Osteocyte (in vitro differentiated cells): ENCODE results near the gene CDC42EP3. TPM values are rescaled to one million over a fixed set of nuclear protein-coding genes. Genes with fewer than 3 reads are reported as not detected.

Experiments used
- DNase-seq: peaks from one replicate; pipeline ENCODE4 v3.0.0; 2021; ENCODE audit warnings: mixed read lengths; ENCODE audit not compliant: unreplicated experiment; ENCODE audit errors: extremely low spot score
- H3K27ac Mint-ChIP-seq: one replicate; pipeline ENCODE4 v1.8.0; 2021; ENCODE audit warnings: mild to moderate bottlenecking, mixed read lengths; ENCODE audit not compliant: unreplicated experiment
- H3K27me3 Mint-ChIP-seq: one replicate; pipeline ENCODE4 v1.8.0; 2021; ENCODE audit warnings: mixed read lengths; ENCODE audit not compliant: unreplicated experiment
- H3K36me3 Mint-ChIP-seq: one replicate; pipeline ENCODE4 v1.8.0; 2021; ENCODE audit warnings: mixed read lengths; ENCODE audit not compliant: unreplicated experiment
- H3K4me1 Mint-ChIP-seq: one replicate; pipeline ENCODE4 v1.8.0; 2021; ENCODE audit warnings: mixed read lengths; ENCODE audit not compliant: unreplicated experiment
- H3K4me3 Mint-ChIP-seq: one replicate; pipeline ENCODE4 v1.8.0; 2021; ENCODE audit warnings: mild to moderate bottlenecking, moderate library complexity, mixed read lengths; ENCODE audit not compliant: unreplicated experiment
- H3K9me3 Mint-ChIP-seq: one replicate; pipeline ENCODE4 v1.8.0; 2021; ENCODE audit warnings: mixed read lengths; ENCODE audit not compliant: unreplicated experiment
- total RNA-seq: library from RNA; stranded (reverse); gene quantifications from 2 replicates; pipeline ENCODE4 v1.2.1, GENCODE V29; 2021
- TF ChIP-seq, protein P1 (sequence below): fragments of 200-600 bp; sonication (generic); IDR thresholded peaks from 2 replicates; pipeline ENCODE4 v1.5.0; 2021; ENCODE audit warnings: antibody characterized with exemption, mild to moderate bottlenecking, moderate library complexity

Gene CDC42EP3
- total RNA-seq, 1 donor from 2014 or later, result 46.2 TPM

DNA sequence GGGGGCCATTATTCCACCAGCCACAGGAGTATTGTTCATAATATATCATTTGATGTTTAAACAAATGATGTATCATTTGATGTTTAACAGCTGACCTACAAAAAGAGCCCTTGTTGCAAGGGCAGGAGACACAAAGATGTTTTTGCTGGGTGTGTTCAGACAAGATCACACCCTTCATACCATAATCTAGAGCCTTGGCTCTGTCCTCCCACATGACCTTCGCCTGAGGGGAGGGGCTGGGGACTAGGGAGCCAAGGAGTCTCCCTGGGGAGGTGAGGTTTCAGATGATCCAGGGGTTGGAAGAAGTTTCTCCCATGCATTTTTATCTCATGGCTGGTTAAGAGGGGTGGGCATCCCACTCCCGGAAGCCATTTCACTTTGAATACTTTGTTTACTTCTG, 33.5 kb downstream of the CDC42EP3 start:
- Mint-ChIP-seq H3K4me3 (no peak overlapping the region), H3K4me1 (peaks cover 38% of the 10 kb centered on the region), H3K9me3 (no peaks in the 10 kb centered on the region), H3K36me3 (peaks cover 10% of the 10 kb centered on the region), H3K27me3 (no peaks in the 10 kb centered on the region), H3K27ac (no peak overlapping the region)
- TF ChIP-seq, protein P1, sequence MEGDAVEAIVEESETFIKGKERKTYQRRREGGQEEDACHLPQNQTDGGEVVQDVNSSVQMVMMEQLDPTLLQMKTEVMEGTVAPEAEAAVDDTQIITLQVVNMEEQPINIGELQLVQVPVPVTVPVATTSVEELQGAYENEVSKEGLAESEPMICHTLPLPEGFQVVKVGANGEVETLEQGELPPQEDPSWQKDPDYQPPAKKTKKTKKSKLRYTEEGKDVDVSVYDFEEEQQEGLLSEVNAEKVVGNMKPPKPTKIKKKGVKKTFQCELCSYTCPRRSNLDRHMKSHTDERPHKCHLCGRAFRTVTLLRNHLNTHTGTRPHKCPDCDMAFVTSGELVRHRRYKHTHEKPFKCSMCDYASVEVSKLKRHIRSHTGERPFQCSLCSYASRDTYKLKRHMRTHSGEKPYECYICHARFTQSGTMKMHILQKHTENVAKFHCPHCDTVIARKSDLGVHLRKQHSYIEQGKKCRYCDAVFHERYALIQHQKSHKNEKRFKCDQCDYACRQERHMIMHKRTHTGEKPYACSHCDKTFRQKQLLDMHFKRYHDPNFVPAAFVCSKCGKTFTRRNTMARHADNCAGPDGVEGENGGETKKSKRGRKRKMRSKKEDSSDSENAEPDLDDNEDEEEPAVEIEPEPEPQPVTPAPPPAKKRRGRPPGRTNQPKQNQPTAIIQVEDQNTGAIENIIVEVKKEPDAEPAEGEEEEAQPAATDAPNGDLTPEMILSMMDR, result no peak
- DNase-seq, result no peak

DNA sequence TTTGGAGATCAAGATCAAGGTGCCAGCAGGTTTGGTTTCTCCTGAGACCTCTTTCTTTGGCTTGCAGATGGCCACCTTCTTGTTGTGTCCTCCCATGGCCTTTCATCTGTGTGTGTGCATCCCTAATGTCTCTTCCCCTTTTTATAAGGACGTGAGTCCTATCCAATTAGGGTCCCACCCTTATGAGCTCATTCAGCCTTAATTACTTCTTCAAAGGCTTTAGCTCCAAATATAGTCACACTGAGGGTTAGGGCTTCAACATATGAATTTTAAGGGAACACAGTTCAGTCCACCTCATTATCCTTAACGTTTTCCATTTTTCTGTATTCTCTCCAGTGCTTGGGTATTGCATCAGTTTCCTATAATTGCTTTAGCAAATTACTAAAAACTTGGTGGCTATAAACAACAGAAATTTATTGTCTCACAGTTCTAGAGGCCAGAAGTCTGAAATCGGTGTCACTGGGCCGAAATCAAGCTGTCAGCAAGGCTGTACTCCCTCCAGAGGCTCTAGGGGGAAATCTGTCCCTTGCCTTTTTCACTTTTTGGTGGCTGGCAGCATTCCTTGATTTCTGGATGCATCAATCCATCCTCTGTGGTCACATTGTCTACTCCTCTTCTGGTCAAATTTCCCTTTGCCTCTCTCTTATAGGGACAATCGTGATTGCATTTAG, 34.1 kb downstream of the CDC42EP3 start:
- no peak overlapping the region for H3K4me3 Mint-ChIP-seq
- H3K9me3 Mint-ChIP-seq, result no peaks in the 10 kb centered on the region
- H3K4me1 Mint-ChIP-seq, result peaks cover 36% of the 10 kb centered on the region
- H3K27me3 Mint-ChIP-seq, result no peaks in the 10 kb centered on the region
- H3K27ac Mint-ChIP-seq, result no peak overlapping the region
- DNase-seq, result no peak
- peaks cover 6% of the 10 kb centered on the region for H3K36me3 Mint-ChIP-seq
- TF ChIP-seq, protein P1, result peak; percentile 19

DNA sequence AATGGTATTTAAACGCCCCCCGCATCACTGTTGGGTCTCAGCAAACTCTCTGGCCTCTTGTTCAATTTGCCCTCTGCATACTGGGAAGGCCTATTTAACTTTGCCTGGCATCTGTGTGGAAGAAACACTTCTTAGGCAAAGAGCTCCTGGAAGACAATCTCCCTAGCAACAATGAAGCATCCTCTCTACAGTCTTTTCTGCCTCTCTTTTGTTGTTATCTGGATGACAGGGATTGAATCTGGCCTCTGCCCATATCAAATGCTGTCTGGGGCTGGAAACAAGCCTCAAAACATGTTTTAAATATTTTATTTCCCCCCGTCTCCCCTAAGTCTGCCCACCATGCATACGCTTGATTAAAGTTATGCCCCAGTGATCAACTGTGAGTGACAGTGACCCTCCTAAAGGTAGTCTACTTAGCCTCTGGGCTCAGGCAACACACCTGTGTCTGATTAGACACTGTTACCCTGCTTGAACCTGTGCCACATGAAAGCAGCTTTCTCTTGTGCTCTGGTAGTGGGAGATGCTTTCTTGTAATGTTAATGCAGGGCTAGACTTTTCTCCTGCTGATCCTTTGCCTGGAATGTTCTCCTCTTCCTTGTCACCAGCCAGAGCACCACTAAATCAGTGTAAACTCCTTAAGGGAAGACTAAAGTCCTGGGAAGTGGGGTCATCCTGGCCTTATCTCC, 34.9 kb downstream of the CDC42EP3 start:
- H3K4me1 Mint-ChIP-seq, result peaks cover 30% of the 10 kb centered on the region
- H3K27ac Mint-ChIP-seq, result no peak overlapping the region
- no peaks in the 10 kb centered on the region for H3K27me3 Mint-ChIP-seq

DNA sequence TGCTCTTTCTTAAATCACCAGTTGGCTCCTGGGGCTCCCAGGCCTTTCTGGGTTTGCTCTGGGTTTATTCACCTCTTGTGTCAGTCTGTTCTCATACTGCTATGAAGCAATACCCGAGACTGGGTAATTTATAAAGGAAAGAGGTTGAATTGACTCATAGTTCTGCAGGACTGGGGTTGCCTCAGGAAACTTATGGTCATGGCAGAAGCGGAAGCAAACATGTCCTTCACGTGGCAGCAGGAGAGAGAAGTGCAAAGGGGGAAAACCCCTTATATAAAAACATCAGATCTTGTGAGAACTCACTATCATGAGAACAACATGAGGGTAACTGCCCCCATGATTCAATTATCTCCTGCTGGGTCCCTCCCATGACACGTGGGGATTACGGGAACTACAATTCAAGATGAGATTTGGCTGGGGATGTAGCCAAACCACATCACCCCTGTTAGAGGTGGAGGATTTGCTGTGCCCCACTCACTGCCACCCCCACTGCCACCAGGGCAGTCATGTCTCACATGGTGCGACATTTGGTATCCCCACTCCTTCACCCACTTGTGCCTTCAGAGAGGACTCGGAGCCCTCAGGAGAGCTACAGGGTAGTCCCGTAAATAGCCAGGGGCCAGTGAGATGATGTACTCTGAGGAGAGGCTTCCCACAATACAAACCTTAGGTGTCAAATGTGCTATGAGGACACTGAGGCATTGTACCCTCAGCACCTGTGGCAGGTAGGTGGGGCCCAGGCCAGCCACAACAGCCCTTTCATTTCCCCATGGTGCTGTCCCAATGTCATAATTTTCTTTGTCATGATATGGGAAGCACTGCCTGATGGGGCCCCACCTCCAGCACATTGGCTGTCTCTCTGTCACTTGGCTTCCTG, 35.7 kb downstream of the CDC42EP3 start:
- Mint-ChIP-seq H3K9me3 (no peaks in the 10 kb centered on the region), H3K27ac (no peak overlapping the region), H3K36me3 (no peaks in the 10 kb centered on the region), H3K4me1 (peaks cover 27% of the 10 kb centered on the region), H3K27me3 (no peaks in the 10 kb centered on the region), H3K4me3 (no peak overlapping the region)
- no peak for DNase-seq
- TF ChIP-seq, protein P1, result no peak

More for the DNA sequence above, 34.9 kb downstream of the CDC42EP3 start:
- TF ChIP-seq, protein P1, result no peak
- no peak for DNase-seq
- peaks cover 6% of the 10 kb centered on the region for H3K36me3 Mint-ChIP-seq
- no peak overlapping the region for H3K4me3 Mint-ChIP-seq
- no peaks in the 10 kb centered on the region for H3K9me3 Mint-ChIP-seq
